Bronchial epithelial cell (primary cell): ENCODE measurements around the gene TEN1. TPM values are rescaled to one million over a fixed set of nuclear protein-coding genes. Genes with fewer than 3 reads are reported as not detected.

Source experiments
- DNase-seq: peaks from one replicate; pipeline ENCODE4 v3.0.0-alpha.2; 2010; ENCODE audit warnings: low read depth
- FAIRE-seq: peaks from 2 replicates; lab custom pipeline; 2011; peaks lifted over from hg19 to GRCh38; lab: Jason Lieb, UNC
- H3K27me3 ChIP-seq: 2 replicates; pipeline ENCODE4 v1.5.1; 2011; ENCODE audit warnings: low read length; ENCODE audit not compliant: control insufficient read depth, insufficient read depth
- H3K36me3 ChIP-seq: 2 replicates; pipeline ENCODE4 v1.5.1; 2011; ENCODE audit warnings: low read length; ENCODE audit not compliant: control insufficient read depth, insufficient read depth
- H3K4me3 ChIP-seq: 2 replicates; pipeline ENCODE4 v1.5.1; 2011; ENCODE audit warnings: mild to moderate bottlenecking, low read depth, low read length, control low read depth
- total RNA-seq: library from RNA; depleted of rRNA; stranded (reverse); fragments of >200 nt; gene quantifications from 2 replicates; pipeline ENCODE4 v1.2.1, GENCODE V29; 2014
- TF ChIP-seq, protein P1 (sequence below): IDR thresholded peaks from 2 replicates; pipeline ENCODE4 v1.5.1; 2011; ENCODE audit warnings: mild to moderate bottlenecking, moderate library complexity, low read length, control low read depth, inconsistent platforms; ENCODE audit not compliant: insufficient read depth, severe bottlenecking

Gene TEN1
- total RNA-seq, 1 donor from 2014 or later = 24.5 TPM

DNA sequence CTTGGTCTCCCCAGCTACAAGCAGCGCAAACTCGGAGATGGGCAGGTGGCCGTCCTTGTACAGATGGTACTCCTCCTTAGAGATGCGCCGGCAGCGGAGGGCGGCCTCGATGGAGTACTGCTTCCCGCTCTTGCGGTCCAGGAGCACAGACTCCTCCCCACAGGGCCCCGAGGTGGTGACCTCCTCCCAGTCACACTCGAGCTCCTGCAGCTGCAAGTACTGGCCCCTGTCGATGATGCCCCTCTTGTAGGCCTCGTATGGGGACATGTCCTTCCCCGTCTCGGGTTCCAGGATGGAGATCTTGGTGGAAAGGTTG, 28.8 kb downstream of the TEN1 start:
- FAIRE-seq = no peak

DNA sequence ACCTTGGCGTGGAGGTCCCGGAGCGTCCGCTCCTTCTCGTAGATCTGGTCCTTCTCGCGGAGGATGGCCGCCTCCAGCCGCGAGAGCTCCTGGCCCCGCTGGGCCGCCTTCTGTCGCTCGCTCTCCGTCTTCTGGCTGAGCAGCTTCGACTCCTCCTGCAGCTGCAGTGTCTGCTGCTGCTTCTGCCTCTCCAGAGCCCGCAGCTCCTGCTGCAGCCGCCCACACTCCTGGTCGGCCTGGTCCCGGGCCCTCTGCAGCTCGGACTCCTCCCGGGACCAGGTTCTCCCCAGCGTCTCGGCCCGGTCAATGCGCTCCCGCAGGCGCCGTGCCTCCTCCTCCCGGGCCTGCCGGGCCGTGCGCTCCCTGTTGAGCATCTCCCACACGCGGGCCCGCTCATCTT, 29.2 kb downstream of the TEN1 start:
- peaks cover 20% of the 10 kb centered on the region for H3K36me3 ChIP-seq

More for the DNA sequence above, 28.8 kb downstream of the TEN1 start:
- Histone ChIP-seq H3K4me3 (no peak overlapping the region), H3K36me3 (peaks cover 21% of the 10 kb centered on the region), H3K27me3 (no peaks in the 10 kb centered on the region)
- no peak for DNase-seq
- TF ChIP-seq, protein P1, sequence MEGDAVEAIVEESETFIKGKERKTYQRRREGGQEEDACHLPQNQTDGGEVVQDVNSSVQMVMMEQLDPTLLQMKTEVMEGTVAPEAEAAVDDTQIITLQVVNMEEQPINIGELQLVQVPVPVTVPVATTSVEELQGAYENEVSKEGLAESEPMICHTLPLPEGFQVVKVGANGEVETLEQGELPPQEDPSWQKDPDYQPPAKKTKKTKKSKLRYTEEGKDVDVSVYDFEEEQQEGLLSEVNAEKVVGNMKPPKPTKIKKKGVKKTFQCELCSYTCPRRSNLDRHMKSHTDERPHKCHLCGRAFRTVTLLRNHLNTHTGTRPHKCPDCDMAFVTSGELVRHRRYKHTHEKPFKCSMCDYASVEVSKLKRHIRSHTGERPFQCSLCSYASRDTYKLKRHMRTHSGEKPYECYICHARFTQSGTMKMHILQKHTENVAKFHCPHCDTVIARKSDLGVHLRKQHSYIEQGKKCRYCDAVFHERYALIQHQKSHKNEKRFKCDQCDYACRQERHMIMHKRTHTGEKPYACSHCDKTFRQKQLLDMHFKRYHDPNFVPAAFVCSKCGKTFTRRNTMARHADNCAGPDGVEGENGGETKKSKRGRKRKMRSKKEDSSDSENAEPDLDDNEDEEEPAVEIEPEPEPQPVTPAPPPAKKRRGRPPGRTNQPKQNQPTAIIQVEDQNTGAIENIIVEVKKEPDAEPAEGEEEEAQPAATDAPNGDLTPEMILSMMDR = no peak

DNA sequence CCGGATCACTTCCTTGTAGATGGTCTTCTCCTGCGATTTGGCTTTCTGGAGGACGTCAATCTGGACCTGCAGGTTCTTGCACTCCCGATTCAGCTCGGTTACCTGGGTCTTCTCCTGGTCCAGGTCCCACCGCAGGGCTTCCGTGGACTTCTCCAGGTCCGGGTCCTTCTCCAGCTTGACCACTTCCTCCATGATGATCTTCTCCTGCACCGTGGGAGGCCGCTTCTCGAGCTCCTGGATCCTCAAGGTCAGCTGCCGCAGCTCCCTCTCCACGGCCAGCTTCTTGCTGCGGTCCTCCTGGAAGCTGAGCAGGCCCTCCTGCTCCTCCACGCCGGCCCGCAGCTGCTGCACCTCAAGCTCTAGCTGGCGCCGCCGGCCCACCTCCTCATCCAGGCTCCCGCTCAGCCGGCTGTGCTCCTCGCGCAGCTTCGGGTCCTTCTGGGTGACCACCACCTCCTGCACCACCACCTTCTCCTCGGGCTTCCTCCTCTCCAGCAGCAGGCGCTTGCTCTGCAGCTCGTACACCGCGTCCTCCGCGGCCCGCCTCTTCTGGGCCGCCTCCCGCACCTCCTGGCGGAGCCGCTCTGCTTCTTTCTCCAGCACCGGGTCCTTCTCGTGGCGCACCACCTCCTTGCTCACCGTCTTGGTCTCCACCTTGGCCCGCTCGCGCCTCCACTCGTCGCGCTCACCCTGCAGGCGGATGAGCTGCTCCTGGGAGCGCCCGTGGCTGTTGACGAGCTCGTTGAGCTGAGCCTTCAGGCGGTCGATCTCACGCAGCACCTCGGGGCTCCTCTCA, 29.8 kb downstream of the TEN1 start:
- no peak overlapping the region for H3K4me3 ChIP-seq
- H3K27me3 ChIP-seq = no peaks in the 10 kb centered on the region
- no peak for FAIRE-seq
- DNase-seq = no peak
- peaks cover 24% of the 10 kb centered on the region for H3K36me3 ChIP-seq
- TF ChIP-seq, protein P1 = no peak

More for the DNA sequence above, 29.2 kb downstream of the TEN1 start:
- DNase-seq (no peak), FAIRE-seq (no peak)
- Histone ChIP-seq H3K27me3 (no peaks in the 10 kb centered on the region), H3K4me3 (no peak overlapping the region)
- TF ChIP-seq, protein P1 = no peak

DNA sequence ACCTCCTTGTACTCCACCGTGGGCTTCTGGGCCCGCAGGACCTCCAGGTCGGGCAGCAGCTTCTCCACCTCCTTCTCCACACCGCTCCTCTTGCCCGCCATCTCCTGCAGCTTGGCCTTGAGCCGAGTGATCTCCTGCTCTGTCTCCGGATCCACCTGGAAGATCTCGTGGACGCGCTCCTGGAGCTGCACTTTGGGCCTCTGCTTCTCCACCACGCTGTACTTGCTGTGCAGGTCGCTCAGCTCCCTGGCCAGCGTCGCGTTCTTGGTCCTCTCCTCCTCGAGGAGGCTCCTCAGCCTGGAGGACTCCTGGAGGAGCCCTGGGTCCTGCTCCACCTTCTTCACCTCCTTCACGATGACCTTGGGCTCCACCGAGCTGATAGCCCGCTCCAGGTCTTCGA, 30.4 kb downstream of the TEN1 start:
- peaks cover 29% of the 10 kb centered on the region for H3K36me3 ChIP-seq
- H3K27me3 ChIP-seq = no peaks in the 10 kb centered on the region
- TF ChIP-seq, protein P1 = no peak
- H3K4me3 ChIP-seq = no peak overlapping the region
- no peak for DNase-seq
- no peak for FAIRE-seq

DNA sequence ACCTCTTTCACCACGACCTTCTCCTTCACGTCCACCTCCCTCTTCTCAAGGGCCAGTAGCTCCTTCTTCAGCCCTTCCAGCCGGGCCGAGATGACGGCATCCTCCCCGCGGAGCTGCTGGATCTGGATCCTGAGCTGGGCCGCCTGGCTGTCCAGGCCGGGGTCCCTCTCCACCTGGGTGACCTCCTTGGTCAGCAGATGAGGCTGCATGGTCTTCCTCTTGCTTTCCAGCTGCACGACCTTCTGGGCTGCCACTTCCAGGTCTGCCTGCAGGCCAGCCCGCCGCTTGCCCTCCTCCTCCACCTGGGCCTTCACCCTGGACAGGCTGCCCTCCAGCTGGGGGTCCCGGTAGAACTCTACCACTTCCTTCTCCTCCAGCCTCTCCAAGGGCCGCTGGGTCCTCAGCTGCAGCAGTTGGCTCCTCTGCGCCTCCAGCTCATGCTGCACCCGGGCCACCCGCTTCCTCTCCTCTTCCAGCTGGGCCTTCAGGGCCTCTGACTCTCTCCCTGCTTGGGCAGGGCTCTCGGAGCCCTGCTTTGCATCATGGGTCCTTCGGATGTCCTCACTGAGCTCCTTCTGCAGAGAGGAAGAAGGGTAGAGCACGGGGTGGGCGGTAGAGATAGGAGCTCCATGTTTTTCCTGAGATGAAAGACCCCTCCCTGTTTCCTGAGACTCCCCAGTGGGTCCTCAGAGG, 31.1 kb downstream of the TEN1 start:
- FAIRE-seq = no peak
- TF ChIP-seq, protein P1 = no peak

More for the DNA sequence above, 31.1 kb downstream of the TEN1 start:
- Histone ChIP-seq H3K36me3 (peaks cover 35% of the 10 kb centered on the region), H3K4me3 (no peak overlapping the region), H3K27me3 (no peaks in the 10 kb centered on the region)
- no peak for DNase-seq
